Measurements from ENCODE around the gene DEPDC1B. TPM values are rescaled to one million over a fixed set of nuclear protein-coding genes. Genes with fewer than 3 reads are reported as not detected.

DEPDC1B gene
- total RNA-seq, 1 experiment from 2014 or later = 22.2 TPM

DNA sequence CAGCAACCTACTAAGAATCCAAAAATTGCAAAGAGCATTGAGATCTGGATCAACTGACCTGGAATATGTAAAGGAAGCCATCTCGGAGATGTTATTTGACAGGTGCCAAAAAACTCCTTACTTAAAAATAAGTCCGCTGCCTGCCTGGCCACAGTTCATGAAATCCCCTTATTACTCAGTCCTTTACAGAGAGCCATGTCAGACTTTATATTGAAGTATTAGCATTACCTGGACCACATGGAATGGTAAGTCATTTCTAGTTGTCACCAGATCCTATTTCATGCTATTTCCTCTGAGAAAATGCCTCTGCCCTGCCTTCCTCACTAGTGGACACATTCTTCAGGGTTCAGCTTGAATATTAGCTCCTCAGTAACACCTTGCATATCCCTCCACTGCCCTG, 115.7 kb downstream of the DEPDC1B start:
- in situ Hi-C loops (cut with HindIII; ENCODE audit: low pct_unique_long_range_greater_than_20kb, low sequenced_read_pairs) = no loop called here

DNA sequence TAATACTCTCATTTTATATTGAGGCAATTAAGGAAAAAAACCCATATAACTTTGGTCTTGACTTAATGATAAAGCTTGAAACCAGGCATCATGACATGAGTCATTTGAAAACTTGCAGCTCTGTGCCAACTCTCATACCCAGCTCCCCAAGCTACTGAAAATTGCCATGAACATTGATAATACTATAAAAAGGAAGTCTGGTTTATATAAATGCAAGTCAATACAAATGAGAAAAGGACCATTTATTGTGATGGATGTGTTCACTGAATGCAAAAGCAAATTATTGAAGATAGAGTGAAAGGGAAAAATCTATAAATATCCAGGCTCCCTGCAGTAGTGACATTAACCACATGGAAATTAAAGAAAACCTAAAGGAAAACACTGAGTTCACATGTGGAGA, 116.3 kb downstream of the DEPDC1B start:
- POLR2A ChIA-PET = no interaction called here
- no TSS peak for BruUV-seq (replicated peaks)
- intact Hi-C loops (cut with micrococcal nuclease; ENCODE audit: unreplicated experiment) = no loop called here

More for the DNA sequence above, 115.7 kb downstream of the DEPDC1B start:
- H3K27me3 ChIP-seq (ENCODE audit: control insufficient read depth, insufficient read depth, low read length) = no peaks in the 10 kb centered on the region
- no TSS peak for BruUV-seq (replicated peaks)
- no peaks in the 10 kb centered on the region for H3K4me1 ChIP-seq (ENCODE audit: control insufficient read depth, insufficient read depth, low read length)
- ATAC-seq (no peak), DNase-seq (ENCODE audit: low read depth, low spot score) (no peak)
- H3K9me3 ChIP-seq (ENCODE audit: control insufficient read depth, insufficient read depth, low read depth, low read length) = no peaks in the 10 kb centered on the region
- intact Hi-C loops (cut with micrococcal nuclease; ENCODE audit: unreplicated experiment) = no loop called here
- POLR2A ChIA-PET = no interaction called here
- no peak for TF ChIP-seq REST (IDR thresholded peaks at IDR 0.05; ENCODE audit: insufficient read depth in 1 of 2, low read depth in 2 of 2, low read length in 1 of 2)
- no peak for TF ChIP-seq SIN3A (IDR thresholded peaks at IDR 0.05; ENCODE audit: borderline replicate concordance, insufficient read depth, low read depth, low read length)
- no peak for TF ChIP-seq TCF7L2 (IDR thresholded peaks at IDR 0.05; ENCODE audit: low read depth, low read length)
- no peaks in the 10 kb centered on the region for H3K36me3 ChIP-seq (ENCODE audit: control insufficient read depth, insufficient read depth, low read length)
- H3K27ac ChIP-seq (ENCODE audit: low read length) = no peak overlapping the region
- CTCF ChIA-PET = no interaction called here
- no peak overlapping the region for H3K4me3 ChIP-seq (ENCODE audit: low read depth in 2 of 2, low read length in 2 of 2)

More for the DNA sequence above, 116.3 kb downstream of the DEPDC1B start:
- Histone ChIP-seq H3K4me3 (ENCODE audit: low read depth in 2 of 2, low read length in 2 of 2) (no peak overlapping the region), H3K36me3 (ENCODE audit: control insufficient read depth, insufficient read depth, low read length) (no peaks in the 10 kb centered on the region), H3K4me1 (ENCODE audit: control insufficient read depth, insufficient read depth, low read length) (no peaks in the 10 kb centered on the region), H3K27me3 (ENCODE audit: control insufficient read depth, insufficient read depth, low read length) (no peaks in the 10 kb centered on the region), H3K27ac (ENCODE audit: low read length) (no peak overlapping the region), H3K9me3 (ENCODE audit: control insufficient read depth, insufficient read depth, low read depth, low read length) (no peaks in the 10 kb centered on the region)
- CTCF ChIA-PET = no interaction called here
- in situ Hi-C loops (cut with HindIII; ENCODE audit: low pct_unique_long_range_greater_than_20kb, low sequenced_read_pairs) = no loop called here
- no peak for ATAC-seq
- TF ChIP-seq CTCF (IDR thresholded peaks at IDR 0.05) (no peak), TCF7L2 (IDR thresholded peaks at IDR 0.05; ENCODE audit: low read depth, low read length) (no peak), REST (IDR thresholded peaks at IDR 0.05; ENCODE audit: insufficient read depth in 1 of 2, low read depth in 2 of 2, low read length in 1 of 2) (no peak), SIN3A (IDR thresholded peaks at IDR 0.05; ENCODE audit: borderline replicate concordance, insufficient read depth, low read depth, low read length) (no peak), POLR2AphosphoS5 (IDR thresholded peaks at IDR 0.05; ENCODE audit: low read depth, low read length) (no peak)
- no peak for DNase-seq (ENCODE audit: low read depth, low spot score)
